RWPE1 (cell line): ENCODE results near the gene USP21.

Experiments
- CTCF ChIA-PET: fragments of 350-600 bp; sonication (Branson Sonifier 250); formaldehyde crosslinking; extraction: SDS; loops from one replicate; lab custom pipeline; 2021; lab: Yijun Ruan, JAX
- POLR2A ChIA-PET: fragments of 400-600 bp; formaldehyde crosslinking; extraction: SDS; loops from one replicate; lab custom pipeline; 2020; ENCODE audit warnings: antibody characterized with exemption; ENCODE audit not compliant: low non-redundant PET; lab: Yijun Ruan, JAX
- DNase-seq: peaks from one replicate; pipeline ENCODE4 v3.0.0; 2012; ENCODE audit warnings: low spot score
- H3K27ac ChIP-seq: fragments of 450-650 bp; 2 replicates; pipeline ENCODE4 v1.5.1; 2017
- TF ChIP-seq, protein P1 (sequence below): fragments of 450-650 bp; conservative IDR thresholded peaks from 2 replicates; pipeline ENCODE4 v1.5.1; 2017; ENCODE audit warnings: low read depth, mild to moderate bottlenecking

USP21 gene

DNA sequence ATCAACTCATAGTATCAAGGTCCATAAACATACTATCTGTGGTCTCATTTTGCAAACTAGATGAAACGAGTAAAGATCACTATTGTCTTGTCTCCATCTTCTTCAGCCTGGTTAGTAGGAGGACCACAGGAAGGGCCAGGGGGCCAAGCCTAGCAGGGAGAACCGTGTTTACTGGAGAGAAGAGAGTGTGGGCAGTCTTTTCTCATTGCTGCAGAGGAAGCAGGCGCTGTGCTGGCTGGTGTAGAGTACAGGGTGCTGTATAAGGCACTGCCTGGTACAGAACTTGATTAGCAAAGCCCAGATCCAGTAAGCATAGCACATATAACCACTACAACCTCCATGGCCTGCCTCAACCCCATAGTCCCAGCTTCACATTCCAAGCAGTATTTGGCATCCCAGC lies 28.0 kb downstream of the USP21 start:
- TF ChIP-seq, protein P1, sequence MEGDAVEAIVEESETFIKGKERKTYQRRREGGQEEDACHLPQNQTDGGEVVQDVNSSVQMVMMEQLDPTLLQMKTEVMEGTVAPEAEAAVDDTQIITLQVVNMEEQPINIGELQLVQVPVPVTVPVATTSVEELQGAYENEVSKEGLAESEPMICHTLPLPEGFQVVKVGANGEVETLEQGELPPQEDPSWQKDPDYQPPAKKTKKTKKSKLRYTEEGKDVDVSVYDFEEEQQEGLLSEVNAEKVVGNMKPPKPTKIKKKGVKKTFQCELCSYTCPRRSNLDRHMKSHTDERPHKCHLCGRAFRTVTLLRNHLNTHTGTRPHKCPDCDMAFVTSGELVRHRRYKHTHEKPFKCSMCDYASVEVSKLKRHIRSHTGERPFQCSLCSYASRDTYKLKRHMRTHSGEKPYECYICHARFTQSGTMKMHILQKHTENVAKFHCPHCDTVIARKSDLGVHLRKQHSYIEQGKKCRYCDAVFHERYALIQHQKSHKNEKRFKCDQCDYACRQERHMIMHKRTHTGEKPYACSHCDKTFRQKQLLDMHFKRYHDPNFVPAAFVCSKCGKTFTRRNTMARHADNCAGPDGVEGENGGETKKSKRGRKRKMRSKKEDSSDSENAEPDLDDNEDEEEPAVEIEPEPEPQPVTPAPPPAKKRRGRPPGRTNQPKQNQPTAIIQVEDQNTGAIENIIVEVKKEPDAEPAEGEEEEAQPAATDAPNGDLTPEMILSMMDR = no peak
- DNase-seq = no peak
- CTCF ChIA-PET = interaction anchor here (0.6 to 0.8 kb wide), 2 partner anchors 39 to 201 kb away, joined by 3 to 4 read pairs; no protein-coding TSS in a partner anchor
- POLR2A ChIA-PET = no interaction called here
- no peak overlapping the region for H3K27ac ChIP-seq

DNA sequence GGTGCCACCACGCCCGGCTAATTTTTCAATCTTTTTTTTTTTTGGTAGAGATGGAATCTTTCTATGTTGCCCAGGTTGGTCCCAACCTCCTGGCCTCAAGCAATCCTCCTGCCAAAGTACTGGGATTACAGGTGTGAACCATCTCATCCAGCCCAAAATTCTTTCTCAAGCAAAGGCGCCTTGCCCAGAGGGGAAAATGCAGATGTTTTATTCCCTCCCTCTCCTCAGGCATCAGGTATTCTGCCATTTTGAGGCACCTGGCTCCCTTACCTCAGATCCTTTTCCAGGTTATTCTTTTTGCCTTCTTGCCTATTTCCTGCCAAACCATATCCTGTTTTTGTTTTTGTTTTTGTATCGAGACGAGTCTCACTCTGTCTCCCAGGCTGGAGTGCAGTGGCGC lies 29.1 kb downstream of the USP21 start:
- DNase-seq = no peak
- TF ChIP-seq, protein P1 = no peak
- ChIA-PET POLR2A (no interaction called here), CTCF (interaction anchor here (0.6 kb wide), 1 partner anchor 252 kb away, joined by 4 read pairs; no protein-coding TSS in a partner anchor)
- H3K27ac ChIP-seq = no peak overlapping the region

DNA sequence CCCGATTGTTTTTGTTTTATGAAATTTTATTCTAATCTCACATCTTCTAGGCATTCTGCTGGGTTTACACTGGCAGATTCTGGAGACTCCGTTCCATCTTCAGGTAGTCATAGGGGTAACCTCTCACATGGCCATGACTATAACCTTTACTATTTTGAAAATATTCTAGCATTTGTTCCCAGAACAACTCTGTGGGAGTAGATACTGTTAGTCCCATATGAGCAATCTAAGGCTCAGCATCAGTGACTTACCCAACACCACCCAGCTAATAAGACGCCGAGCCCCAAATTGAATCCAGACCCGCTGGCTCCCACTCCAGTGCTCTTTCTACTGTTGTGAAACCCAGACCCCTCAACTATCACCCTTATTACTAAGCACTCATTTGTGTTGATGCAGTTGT lies 29.7 kb downstream of the USP21 start:
- CTCF ChIA-PET = no interaction called here
- POLR2A ChIA-PET = no interaction called here

DNA sequence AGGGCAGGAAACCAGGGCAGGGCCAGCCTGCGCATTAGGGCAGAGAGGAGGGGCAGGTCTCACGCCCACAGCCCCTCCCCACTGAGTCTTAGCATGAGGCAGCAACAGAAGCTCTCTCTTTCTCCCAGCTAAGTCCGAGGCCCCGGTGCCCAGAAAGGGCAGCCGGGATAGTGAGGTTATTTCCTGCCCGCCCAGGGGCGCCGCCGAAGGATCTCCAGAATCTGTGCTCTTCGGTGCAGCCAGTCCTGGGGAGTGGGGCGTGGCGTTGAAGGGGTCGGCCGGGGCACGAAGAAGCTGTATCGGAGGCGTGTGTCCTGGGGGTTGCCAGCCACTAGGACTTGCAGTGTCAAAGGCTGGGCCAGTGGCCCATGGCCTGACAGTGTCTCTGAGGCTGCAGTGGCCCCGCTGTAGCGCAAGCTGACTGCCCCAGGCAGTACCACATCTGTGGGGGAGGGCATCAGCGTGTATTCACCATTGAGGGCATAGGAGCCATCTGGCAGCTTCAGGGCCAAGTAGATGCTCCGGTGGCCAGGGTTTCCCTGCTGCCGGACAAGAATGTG lies 31.7 kb downstream of the USP21 start:
- no peak overlapping the region for H3K27ac ChIP-seq
- ChIA-PET POLR2A (no interaction called here), CTCF (interaction anchor here (1.0 to 1.1 kb wide), 2 partner anchors 10 to 191 kb away, joined by 3 read pairs; no protein-coding TSS in a partner anchor)
- DNase-seq = no peak
- TF ChIP-seq, protein P1 = no peak

More for the DNA sequence above, 29.7 kb downstream of the USP21 start:
- H3K27ac ChIP-seq = no peak overlapping the region
- DNase-seq = no peak
- TF ChIP-seq, protein P1 = no peak

DNA sequence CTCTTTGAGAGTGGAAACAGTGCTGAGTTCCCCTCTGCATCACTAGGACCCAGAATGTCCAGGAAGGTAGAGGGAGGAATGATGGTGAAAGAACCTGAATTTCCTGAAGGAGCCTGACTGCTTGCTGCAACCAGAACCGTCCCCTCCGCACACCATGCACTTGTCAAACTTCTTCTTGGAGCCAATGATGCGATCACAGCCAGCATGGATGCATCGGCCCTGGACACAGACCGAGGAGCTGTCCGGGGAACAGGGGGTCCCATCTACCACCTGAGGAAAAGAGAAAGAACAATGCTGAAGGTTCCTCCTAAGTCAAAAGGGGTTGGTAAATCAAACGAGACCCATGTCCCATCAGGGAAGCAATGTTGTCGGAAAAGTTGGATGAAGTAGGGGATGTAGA lies 32.7 kb downstream of the USP21 start:
- POLR2A ChIA-PET = no interaction called here
- no peak overlapping the region for H3K27ac ChIP-seq
- TF ChIP-seq, protein P1 = no peak
- CTCF ChIA-PET = interaction anchor here (0.6 to 1.3 kb wide), 6 partner anchors 10 to 207 kb away, joined by 3 to 4 read pairs (median 3); partner anchors contain the start of gene NDUFS2
- no peak for DNase-seq

DNA sequence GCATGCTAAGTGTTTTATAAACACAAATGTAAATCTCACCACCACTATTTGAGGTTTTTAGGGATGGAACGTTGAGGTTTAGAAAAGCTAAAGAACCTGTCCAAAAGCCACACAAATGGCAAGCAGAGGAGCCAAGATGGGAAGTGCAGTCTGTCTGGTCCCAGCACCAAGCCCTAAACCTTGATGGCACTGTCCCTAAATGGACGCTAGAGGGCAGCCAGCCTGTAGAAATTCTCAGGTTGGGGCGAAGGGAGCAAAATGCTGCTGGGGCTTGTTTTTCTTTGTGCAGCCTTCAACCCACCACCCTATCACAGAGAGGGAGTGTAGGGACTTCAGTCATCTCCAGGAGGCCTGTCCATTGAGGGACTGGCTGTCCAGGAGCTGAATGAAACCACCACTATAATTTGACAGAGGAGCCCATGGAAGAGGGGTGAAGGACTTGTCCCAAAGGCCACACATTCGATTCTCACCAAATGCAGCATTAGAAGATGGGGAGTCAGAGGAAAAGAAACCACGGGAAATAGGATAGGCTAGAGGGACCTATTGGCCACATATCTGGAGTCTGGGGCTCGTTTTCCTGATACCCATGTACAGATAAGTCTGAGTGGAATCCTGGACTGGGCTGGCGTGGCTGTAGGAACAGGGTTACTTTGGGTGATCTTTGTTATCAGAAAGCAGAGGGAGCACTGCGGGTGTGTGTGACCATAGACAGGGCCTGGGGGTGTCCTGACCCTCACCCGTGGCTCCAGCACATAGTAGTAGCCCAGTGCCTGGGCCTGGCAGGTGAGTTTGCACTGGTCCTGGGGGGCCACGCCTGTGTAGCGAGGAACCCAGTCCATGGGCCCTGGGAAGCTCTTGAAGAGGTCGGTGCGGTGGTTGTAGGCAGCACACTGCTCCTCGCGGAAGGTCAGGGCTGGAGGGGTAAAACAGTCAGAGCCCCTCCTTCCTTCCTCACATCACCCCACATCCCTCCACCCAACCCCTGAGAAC lies 33.5 kb downstream of the USP21 start:
- ChIA-PET POLR2A (no interaction called here), CTCF (interaction anchor here (0.6 to 1.8 kb wide), 10 partner anchors 10 to 208 kb away, joined by 3 to 4 read pairs (median 3); partner anchors contain the start of genes NDUFS2, PPOX and TOMM40L)
- peak overlapping the region; percentile 10; the same call in 1 of the 2 replicates for H3K27ac ChIP-seq

More for the DNA sequence above, 33.5 kb downstream of the USP21 start:
- TF ChIP-seq, protein P1 = peak; percentile 93
- peak; percentile 78 for DNase-seq
